ENCODE results near the gene ARHGEF17.

ARHGEF17 gene

DNA sequence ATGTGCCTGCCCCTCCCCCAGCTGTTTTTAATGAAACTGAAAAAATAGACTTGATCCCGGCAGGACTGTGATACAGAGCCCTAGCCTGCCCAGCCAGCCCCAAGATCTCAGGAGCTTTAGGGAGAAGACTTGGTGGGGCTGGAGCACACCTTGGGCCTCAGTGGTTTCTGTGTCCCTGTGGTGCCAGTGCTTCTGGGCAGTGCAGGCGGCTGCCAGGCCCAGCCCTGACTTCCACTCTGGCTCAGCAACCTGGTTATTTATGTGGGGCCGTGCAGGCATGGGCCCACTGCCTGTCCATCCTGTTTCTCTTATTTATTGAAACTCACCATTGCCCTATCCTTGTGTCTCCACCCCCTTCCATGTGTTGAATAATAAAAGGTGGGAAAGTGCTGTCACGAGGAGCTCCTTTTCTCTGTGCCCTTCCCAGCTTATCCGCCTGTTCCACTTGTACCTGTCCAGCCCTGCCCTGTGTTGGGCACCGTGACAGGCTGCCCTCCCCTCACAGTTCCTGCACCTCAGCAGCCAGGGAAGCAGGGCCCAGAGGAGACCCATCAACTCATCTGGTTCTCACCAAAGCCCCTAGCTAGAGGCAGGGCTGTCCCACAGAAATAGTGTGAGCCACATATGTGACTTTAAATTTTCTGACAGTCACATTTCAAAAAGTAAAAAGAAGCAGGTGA, 88.3 kb downstream of the ARHGEF17 start:
- DNase-seq, result no peak

DNA sequence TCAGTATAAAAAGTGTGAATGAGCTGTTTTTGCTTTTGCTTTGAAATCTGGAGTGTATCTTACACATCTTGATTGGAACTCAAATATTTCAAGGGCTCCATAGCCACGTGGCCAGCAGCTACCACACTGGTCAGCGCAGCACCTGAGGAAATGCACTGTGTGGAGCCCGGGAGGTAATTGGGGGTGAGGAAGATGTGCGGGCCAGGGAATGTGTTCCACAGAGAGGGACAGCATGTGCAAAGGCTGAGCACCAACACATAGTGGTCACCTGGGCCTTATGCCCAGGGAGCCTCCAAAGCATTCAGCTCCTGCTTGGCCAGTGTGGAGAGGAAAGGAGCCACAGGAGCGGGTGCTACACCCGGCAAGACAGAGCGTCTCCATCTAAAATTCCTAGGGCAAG, 88.9 kb downstream of the ARHGEF17 start:
- DNase-seq, result no peak

DNA sequence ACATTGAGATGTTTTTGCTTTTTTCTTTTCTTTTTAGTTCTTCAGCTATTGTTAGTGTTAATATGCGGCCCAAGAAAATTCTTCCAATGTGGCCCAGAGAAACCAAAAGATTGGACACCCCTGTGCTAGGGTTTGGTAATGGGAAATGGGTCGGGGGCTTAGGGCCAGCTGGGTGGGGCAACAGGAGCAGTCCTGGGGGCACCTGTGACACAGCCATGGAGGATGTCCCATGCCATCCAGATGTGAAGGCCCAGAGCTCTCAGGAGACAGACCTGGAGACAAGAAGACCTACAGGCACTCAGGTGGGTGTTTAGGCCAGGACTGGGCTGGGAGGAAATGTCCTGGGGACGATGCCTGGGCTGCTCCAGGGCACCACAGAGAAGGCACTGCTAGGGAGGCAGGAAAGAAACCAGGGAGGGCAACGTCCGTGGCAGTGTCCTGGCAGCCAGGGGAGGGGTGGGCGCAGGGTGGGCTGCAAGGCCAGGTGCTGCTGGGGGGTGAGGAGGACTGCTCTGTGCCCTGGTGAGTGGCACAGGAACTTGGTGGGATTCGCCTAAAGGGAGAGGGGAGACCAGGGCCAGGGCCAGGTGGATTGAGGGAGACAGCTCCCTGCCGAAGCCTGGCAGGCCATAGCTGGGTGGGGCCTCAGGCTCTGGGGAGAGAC, 89.5 kb downstream of the ARHGEF17 start:
- DNase-seq, result no peak

- no peak for DNase-seq
Measured at GRCh38 chr11:73398132-73398526, 90.1 kb downstream of the ARHGEF17 start.

DNA sequence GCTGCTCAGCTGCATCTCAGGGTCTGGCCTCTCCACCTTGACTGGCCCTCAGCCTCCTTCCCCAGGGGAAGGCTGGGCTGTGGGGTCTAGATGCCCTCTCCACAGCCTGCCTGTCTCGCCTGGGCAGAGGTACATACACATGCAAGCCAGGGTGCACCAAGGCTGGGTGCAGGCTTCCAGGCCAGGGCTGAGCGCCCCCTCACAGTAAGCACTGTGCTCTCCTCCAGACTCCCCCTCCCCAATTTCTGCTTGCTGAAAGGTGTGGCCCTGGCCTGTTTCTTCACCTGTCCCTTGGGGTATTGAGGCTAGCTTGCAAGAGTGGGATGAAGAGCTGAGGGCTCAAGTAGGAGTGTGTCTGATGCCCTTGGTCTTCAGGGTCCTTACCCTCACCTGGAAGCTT, 90.6 kb downstream of the ARHGEF17 start:
- no peak for DNase-seq

- no peak for DNase-seq
Measured at GRCh38 chr11:73399159-73399590, 91.1 kb downstream of the ARHGEF17 start.

DNA sequence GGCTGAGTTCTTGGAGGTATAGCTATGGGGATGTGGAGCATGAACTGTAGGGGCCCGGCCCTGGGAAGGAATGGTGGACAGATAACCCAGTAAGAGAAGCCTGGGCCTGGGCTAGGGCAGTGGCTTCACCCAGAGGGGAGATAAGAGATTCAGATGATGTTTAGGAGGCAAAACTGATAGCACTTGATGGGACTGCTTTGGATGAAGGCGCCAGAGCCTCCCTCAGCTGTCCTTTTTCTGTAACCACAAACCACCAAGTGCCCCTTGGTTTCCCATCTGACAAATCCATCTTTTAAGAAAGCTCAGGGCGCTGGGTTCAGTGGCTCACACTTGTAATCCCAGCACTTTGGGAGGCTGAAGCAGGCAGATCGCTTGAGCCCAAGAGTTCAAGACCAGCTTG, 91.6 kb downstream of the ARHGEF17 start:
- DNase-seq, result no peak

DNA sequence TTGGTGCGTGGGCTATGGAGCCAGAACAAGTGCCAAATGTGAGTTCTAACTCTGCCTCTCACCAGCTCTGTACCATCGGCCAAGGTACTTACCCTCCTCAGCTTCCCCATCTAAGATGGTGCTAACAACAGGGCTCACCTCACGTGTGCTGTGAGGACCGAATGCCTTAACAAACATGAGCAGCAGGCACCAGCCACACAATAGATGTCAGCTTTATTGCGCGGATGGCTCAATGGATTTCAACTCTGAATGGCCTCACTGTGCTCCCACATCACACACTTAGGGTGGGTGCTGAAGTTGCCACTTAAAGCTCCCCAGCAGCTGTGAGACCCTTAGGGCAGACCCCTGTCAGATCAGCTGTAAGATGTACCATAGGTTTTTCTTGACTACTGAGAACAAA, 92.2 kb downstream of the ARHGEF17 start:
- DNase-seq, result no peak

DNA sequence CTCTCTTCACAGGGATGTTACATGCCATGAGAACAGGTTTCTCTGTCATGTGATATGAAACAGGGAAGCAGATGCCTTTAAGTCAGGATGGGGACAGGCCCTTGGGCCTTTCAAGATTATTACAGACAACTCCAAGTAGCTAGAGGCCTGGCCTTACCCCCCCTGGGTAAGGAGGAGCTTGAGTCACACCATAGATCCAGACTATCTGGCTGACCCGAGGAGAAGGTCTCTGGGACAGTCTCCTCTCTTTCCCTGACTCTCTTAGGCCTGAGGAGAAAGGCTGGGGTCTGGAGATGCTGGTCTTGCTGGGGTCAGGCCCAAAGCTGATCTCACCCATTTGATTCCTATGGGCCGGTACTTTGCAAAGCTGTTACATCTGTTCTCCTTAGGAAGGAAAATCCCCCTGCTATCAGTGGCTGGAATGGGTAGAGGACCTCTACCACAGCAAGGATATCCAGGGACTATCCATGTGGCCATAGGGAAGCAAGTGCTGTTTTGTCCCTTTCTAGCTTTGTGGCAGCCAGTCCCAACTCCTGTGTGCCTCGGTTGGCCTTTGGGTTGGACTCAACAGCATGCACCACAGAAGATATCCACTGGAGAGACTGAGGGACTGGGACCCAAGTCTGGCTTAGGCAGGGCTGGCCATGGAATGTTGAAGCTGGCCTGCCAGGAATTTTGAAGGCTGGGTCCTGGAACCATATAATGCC, 93.3 kb downstream of the ARHGEF17 start:
- DNase-seq, result no peak

GRCh38 chr11:73401924-73402833, 94.1 kb downstream of the ARHGEF17 start:
- DNase-seq, result no peak

- peak; percentile 21 for DNase-seq
Measured at GRCh38 chr11:73402834-73403185, 94.7 kb downstream of the ARHGEF17 start.

DNA sequence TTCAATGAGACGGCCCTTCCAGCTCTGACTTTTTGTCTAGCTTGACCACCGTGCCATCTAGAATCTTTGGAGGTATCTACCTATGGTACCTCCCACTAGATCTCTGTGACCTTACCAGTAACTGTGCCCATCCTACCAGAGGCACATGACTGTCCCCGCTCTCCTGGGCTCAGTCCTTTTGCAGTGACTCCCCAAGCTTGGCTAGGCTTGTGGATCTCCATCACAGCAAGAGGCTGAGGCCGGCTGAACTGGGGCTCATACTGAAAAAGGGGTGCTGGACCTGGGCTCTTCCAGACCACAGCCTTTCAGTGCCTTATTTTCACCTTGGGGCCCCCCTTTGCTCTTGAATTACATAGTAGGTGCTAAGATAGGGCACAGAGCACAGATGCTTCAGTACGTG, 95.5 kb downstream of the ARHGEF17 start:
- DNase-seq, result no peak

DNA sequence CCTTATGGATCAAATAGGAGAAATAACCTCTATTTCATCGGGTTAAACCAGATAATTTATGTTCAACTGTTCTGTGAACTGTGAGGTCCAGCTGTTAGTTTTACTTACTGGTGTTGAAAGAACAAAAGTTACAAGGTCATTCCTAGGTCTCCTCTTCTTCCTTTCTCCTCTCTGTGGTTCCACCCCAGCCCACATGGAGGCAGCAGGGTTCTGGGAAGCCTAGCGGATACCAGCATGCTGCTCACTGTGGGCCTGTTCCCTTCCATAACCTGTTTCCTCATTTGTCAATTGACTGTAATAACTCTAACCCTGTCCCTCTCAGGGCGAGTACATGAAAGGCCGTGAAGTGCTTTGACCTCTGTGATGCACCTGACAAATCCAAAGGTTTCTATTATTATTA, 96.0 kb downstream of the ARHGEF17 start:
- no peak for DNase-seq

DNA sequence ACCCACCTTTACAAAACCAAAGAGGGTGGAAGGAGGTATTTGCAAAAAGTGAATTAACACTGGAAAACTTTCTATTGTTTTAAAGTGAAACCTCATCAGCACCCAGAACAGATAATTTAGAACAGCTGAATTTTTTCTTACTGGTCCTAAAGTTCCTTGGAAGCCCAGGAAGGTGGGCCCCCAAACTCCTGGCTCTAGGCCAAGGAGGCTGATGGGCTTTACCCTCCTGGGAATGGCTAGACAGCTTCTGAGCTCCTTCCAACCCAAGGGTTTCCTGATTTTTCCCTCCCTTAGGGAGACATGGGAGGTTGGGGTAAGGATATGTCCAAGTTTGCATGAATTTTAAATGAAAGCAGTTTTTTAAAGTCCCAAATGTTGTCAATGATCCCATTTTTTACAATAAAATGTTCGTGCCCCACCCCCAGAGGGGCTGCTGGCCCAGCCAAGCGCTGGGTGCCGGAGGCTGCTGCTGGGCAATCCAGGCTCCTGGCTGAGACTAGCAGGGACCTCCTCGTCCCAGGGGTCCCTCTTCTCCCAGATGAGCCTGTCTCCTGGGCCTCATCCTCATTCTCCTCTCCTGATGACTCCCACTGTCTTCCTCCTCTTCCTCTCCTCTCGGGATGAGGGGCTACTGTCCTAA, 96.5 kb downstream of the ARHGEF17 start:
- no peak for DNase-seq

GRCh38 chr11:73405146-73405510, 97.1 kb downstream of the ARHGEF17 start:
- DNase-seq, result no peak

GRCh38 chr11:73406131-73406530, 98.1 kb downstream of the ARHGEF17 start:
- no peak for DNase-seq

- DNase-seq, result no peak
Measured at GRCh38 chr11:73406619-73407018, 98.5 kb downstream of the ARHGEF17 start.

DNA sequence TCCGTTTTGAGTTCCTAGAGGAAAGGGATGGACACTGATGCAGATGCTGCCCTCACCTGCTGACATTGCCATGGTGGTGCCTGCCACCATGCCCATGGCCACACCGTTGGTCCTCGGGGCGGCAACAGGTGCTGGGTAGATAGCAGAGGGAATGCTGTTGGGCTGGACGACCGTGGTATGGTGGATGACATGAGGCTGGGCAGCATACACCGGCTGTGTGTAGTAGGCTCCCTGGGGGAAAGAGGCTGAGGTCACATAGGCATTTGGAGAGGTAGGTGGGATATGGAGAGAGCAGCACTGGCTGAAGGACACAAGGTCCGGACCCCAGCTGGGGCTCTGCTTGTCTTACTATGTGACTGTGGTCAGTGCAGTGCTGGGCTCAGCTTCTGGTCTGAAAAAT, 101.4 kb downstream of the ARHGEF17 start:
- no peak for DNase-seq

- no peak for DNase-seq
Measured at GRCh38 chr11:73410627-73411026, 102.6 kb downstream of the ARHGEF17 start.

- no peak for DNase-seq
Measured at GRCh38 chr11:73411031-73411430, 103.0 kb downstream of the ARHGEF17 start.

DNA sequence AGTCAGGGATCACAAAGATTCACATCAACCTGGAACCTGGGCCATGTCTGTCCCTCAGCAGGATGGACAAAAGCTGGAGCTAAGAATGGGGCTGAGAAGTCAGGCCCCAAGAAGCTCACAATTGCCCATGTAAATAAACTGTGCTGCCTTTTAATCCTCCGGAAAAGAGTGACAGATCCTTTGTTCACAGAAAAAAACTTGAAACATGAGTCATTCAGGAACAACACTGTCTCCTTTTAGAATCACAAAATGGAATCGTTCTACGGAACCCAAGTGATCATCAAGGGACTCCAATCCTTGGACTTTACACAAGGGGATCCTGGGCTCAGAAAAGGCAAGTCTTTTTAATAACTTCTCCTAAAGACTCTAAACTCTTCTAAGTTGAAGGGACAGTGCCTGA, 104.2 kb downstream of the ARHGEF17 start:
- no peak for DNase-seq

GRCh38 chr11:73413256-73413655, 105.2 kb downstream of the ARHGEF17 start:
- DNase-seq, result no peak

Measured in CD4-positive, alpha-beta T cell treated with Interleukin-17A for 4 hours (primary cell).